ENCODE measurements around the gene COX4I1. TPM values are rescaled to one million over a fixed set of nuclear protein-coding genes. Genes with fewer than 3 reads are reported as not detected.

The COX4I1 gene
- total and polyA plus RNA-seq, 2 of the 8 experiments (the other 6 are each of a cell fraction or from before 2014, with no cell fraction given): 507 to 707 TPM

GRCh38 chr16:85810097-85810741 lies 10.7 kb downstream of the COX4I1 start:
- H3K4me2 ChIP-seq (ENCODE audit: insufficient read depth in 1 of 2, low read depth in 2 of 2, low read length in 2 of 2): no peak overlapping the region
- no peak for FAIRE-seq
- no peak overlapping the region for H2BK15ac ChIP-seq (ENCODE audit: low read length)
- H2BK12ac ChIP-seq (ENCODE audit: low read depth, low read length): no peak overlapping the region
- no peaks in the 10 kb centered on the region for H4K20me1 ChIP-seq (replicated peaks in 1 of 2; ENCODE audit: control insufficient read depth in 1 of 2, insufficient read depth in 2 of 2, low read length in 2 of 2)
- no peaks in the 10 kb centered on the region for H3K23me2 ChIP-seq (ENCODE audit: low read depth, low read length)
- H4K91ac ChIP-seq (replicated peaks; ENCODE audit: insufficient read length, low read length): no peak overlapping the region
- H2BK120ac ChIP-seq (replicated peaks; ENCODE audit: low read depth, low read length): no peak overlapping the region
- H2AK5ac ChIP-seq (ENCODE audit: low read depth, low read length): no peak overlapping the region
- H3K9me3 ChIP-seq (ENCODE audit: insufficient read depth in 2 of 2, low read depth in 1 of 2, low read length in 1 of 2): no peaks in the 10 kb centered on the region; a peak in 1 of 4 replicates
- DNase-seq (ENCODE audit: low read depth in 1 of 2, low spot score in 2 of 2): no peak
- no peak overlapping the region for H2AFZ ChIP-seq (ENCODE audit: low read length)
- ChIA-PET CTCF (ENCODE audit: partially characterized antibody) (interaction anchor here (0.6 to 4.7 kb wide), 5 partner anchors 10 to 390 kb away, joined by 3 to 33 read pairs (median 3); no protein-coding TSS in a partner anchor), POLR2A (ENCODE audit: partially characterized antibody) (interaction anchor here (0.8 kb wide), 1 partner anchor 17 kb away, joined by 4 read pairs; no protein-coding TSS in a partner anchor)
- no peaks in the 10 kb centered on the region for H3K79me1 ChIP-seq (ENCODE audit: low read depth, low read length)
- no peak overlapping the region for H4K8ac ChIP-seq (ENCODE audit: extremely low read depth, insufficient read depth, low read length)
- peaks cover 5 to 20% (median 17%) of the 10 kb centered on the region in 4 experiments; a peak in 7 of 8 replicates for H3K36me3 ChIP-seq (ENCODE audit: control insufficient read depth in 2 of 4, insufficient read depth in 4 of 4, low read length in 3 of 4)
- H3K4me3 ChIP-seq (ENCODE audit: extremely low read depth in 1 of 4, insufficient read depth in 2 of 4, low read depth in 3 of 4, low read length in 4 of 4): no peak overlapping the region
- no peak overlapping the region for H2BK20ac ChIP-seq (ENCODE audit: low read length)
- no peaks in the 10 kb centered on the region for H3K27me3 ChIP-seq (replicated peaks in 1 of 4; ENCODE audit: control insufficient read depth in 3 of 4, extremely low read depth in 1 of 4, insufficient read depth in 3 of 4, low read length in 3 of 4)
- H3K4ac ChIP-seq (replicated peaks; ENCODE audit: insufficient read length, low read depth, low read length): no peak overlapping the region
- no peak overlapping the region for H3K18ac ChIP-seq (ENCODE audit: extremely low read depth, low read length)
- H3K4me1 ChIP-seq (replicated peaks in 1 of 4; ENCODE audit: control insufficient read depth in 3 of 4, insufficient read depth in 4 of 4, low read length in 3 of 4): peaks cover 0 to 4% (median 0%) of the 10 kb centered on the region in 4 experiments; a peak in 2 of 7 replicates
- no peaks in the 10 kb centered on the region for H3K79me2 ChIP-seq (ENCODE audit: control insufficient read depth in 1 of 2, insufficient read depth in 2 of 2, low read length in 2 of 2)
- no peak overlapping the region for H3K14ac ChIP-seq (ENCODE audit: insufficient read length)
- no peak overlapping the region for H3K27ac ChIP-seq (ENCODE audit: low read depth, low read length)
- WGBS, 2 experiments (ENCODE audit: extremely low coverage in 1 of 2, insufficient coverage in 1 of 2, insufficient read length in 1 of 2, insufficient replicate concordance in 2 of 2, low coverage in 1 of 2, low lambda C conversion rate in 2 of 2, missing lambda C conversion rate in 1 of 2): 84% methylated on average over 13 of the region's 13 CpGs; no CpG with 5 or more reads in 1 of the 2 experiments
- no peak overlapping the region for H3K56ac ChIP-seq (replicated peaks; ENCODE audit: insufficient read length, low read depth, low read length)
- H4K5ac ChIP-seq (ENCODE audit: insufficient read length, low read depth, low read length): no peak overlapping the region
- no peak overlapping the region for H2BK5ac ChIP-seq (ENCODE audit: low read depth, low read length)
- no peak overlapping the region for H3K9ac ChIP-seq (replicated peaks in 1 of 4; ENCODE audit: extremely low read depth in 1 of 4, low read depth in 3 of 4, low read length in 3 of 4)
- TF ChIP-seq TBP (IDR thresholded peaks at IDR 0.05; ENCODE audit: low read depth, low read length): no peak
- no peak for TF ChIP-seq RXRA (IDR thresholded peaks at IDR 0.05; ENCODE audit: insufficient read depth, low read depth, low read length)
- TF ChIP-seq JUND (IDR thresholded peaks at IDR 0.05; ENCODE audit: low read length): no peak
- no peak for TF ChIP-seq BACH1 (IDR thresholded peaks at IDR 0.05; ENCODE audit: low read length)
- no peak for TF ChIP-seq CTCF (IDR thresholded peaks at IDR 0.05; ENCODE audit: control extremely low read depth in 1 of 3, insufficient read depth in 1 of 3, low read depth in 1 of 3, low read length in 3 of 3)
- no peak for TF ChIP-seq POLR2A (IDR thresholded peaks at IDR 0.05; ENCODE audit: control extremely low read depth in 1 of 2, low read depth in 2 of 2, low read length in 2 of 2)
- TF ChIP-seq TAF7 (optimal IDR thresholded peaks at IDR 0.05; ENCODE audit: borderline replicate concordance, low read depth, low read length): no peak
- TF ChIP-seq RAD21 (IDR thresholded peaks at IDR 0.05 in 1 of 2, conservative IDR thresholded peaks at IDR 0.05 in 1 of 2; ENCODE audit: low read depth in 2 of 2, low read length in 2 of 2): no peak
- TF ChIP-seq SAP30 (IDR thresholded peaks at IDR 0.05; ENCODE audit: insufficient read depth, insufficient replicate concordance, low read length): no peak
- TF ChIP-seq SUZ12 (IDR thresholded peaks at IDR 0.05; ENCODE audit: low read length): no peak
- no peak overlapping the region for H3K23ac ChIP-seq (ENCODE audit: insufficient read length)
